GM19468 (cell line): ENCODE measurements around the gene CDH23.
A peak's percentile ranks its signal among the peaks of the same experiment; 100 is the strongest.

Experiments used
- ATAC-seq: cut with Tn5 transposase; IDR thresholded peaks from one replicate; pipeline ENCODE4 v1.9.1; 2021; ENCODE audit warnings: mild to moderate bottlenecking, moderate library complexity, moderate number of reproducible peaks; ENCODE audit not compliant: unreplicated experiment; ENCODE audit errors: extremely low read depth

The CDH23 gene

GRCh38 chr10:71829171-71829570 is 432.5 kb downstream of the CDH23 start:
- ATAC-seq, result no peak

- no peak for ATAC-seq
Observed at GRCh38 chr10:71829896-71830295, 433.2 kb downstream of the CDH23 start.

- ATAC-seq, result no peak
Observed at GRCh38 chr10:71830726-71831125, 434.0 kb downstream of the CDH23 start.

- no peak for ATAC-seq
Observed at GRCh38 chr10:71831646-71832552, 435.2 kb downstream of the CDH23 start.

- ATAC-seq, result no peak
Observed at GRCh38 chr10:71832967-71833366, 436.2 kb downstream of the CDH23 start.

GRCh38 chr10:71833451-71834342 is 437.0 kb downstream of the CDH23 start:
- no peak for ATAC-seq

- ATAC-seq, result no peak
Observed at GRCh38 chr10:71834343-71834674, 437.6 kb downstream of the CDH23 start.

GRCh38 chr10:71835671-71836595 is 439.2 kb downstream of the CDH23 start:
- peak; percentile 81 for ATAC-seq

GRCh38 chr10:71836596-71836974 is 439.9 kb downstream of the CDH23 start:
- ATAC-seq, result no peak

- no peak for ATAC-seq
Observed at GRCh38 chr10:71837098-71837827, 440.5 kb downstream of the CDH23 start.

GRCh38 chr10:71838264-71839211 is 441.8 kb downstream of the CDH23 start:
- no peak for ATAC-seq

GRCh38 chr10:71840177-71840957 is 443.6 kb downstream of the CDH23 start:
- ATAC-seq, result no peak

GRCh38 chr10:71840958-71841335 is 444.2 kb downstream of the CDH23 start:
- no peak for ATAC-seq

- ATAC-seq, result no peak
Observed at GRCh38 chr10:71842422-71842821, 445.7 kb downstream of the CDH23 start.

- no peak for ATAC-seq
Observed at GRCh38 chr10:71842856-71843686, 446.4 kb downstream of the CDH23 start.

GRCh38 chr10:71844084-71844483 is 447.4 kb downstream of the CDH23 start:
- no peak for ATAC-seq

GRCh38 chr10:71844695-71845094 is 448.0 kb downstream of the CDH23 start:
- no peak for ATAC-seq
